CD14-positive monocyte (primary cell): ENCODE measurements around the gene HCAR3. TPM values are rescaled to one million over a fixed set of nuclear protein-coding genes. Genes with fewer than 3 reads are reported as not detected.

ENCODE experiments used
- DNase-seq, 3 donors: peaks; one replicate each; pipeline ENCODE4 v3.0.0-alpha.2; 2011 to 2022
- H2AFZ ChIP-seq: 2 replicates; pipeline ENCODE4 v1.6.0; 2012; ENCODE audit warnings: mild to moderate bottlenecking, low read depth, low read length, inconsistent platforms; ENCODE audit not compliant: insufficient read depth, poor library complexity, severe bottlenecking
- H3K27ac ChIP-seq, 2 donors: 1 replicate in 1 of 2; 2 replicates in 1 of 2; pipeline ENCODE4 v1.5.1; 2012 to 2013; ENCODE audit warnings: low read length in 2 of 2, control low read depth in 1 of 2, inconsistent platforms in 1 of 2, low read depth in 1 of 2, mild to moderate bottlenecking in 1 of 2
- H3K27me3 ChIP-seq, 2 donors: one replicate each; pipeline versions ENCODE4 v1.6.0 to v1.6.1; 2011 to 2013; ENCODE audit warnings: low read length in 2 of 2; ENCODE audit not compliant: control insufficient read depth in 2 of 2, insufficient read depth in 2 of 2
- H3K36me3 ChIP-seq, 2 donors: replicated peaks in 1 of 2; 1 replicate in 1 of 2; 2 replicates in 1 of 2; pipeline versions ENCODE4 v1.5.1 to v1.6.1; 2012 to 2013; ENCODE audit warnings: low read length in 2 of 2, control low read depth in 1 of 2, inconsistent platforms in 1 of 2, mild to moderate bottlenecking in 1 of 2; ENCODE audit not compliant: insufficient read depth in 2 of 2, control insufficient read depth in 1 of 2
- H3K4me1 ChIP-seq, 2 donors: 1 replicate in 1 of 2; 2 replicates in 1 of 2; pipeline versions ENCODE4 v1.5.1 to v1.6.1; 2012 to 2013; ENCODE audit warnings: low read length in 2 of 2, control low read depth in 1 of 2, inconsistent platforms in 1 of 2, mild to moderate bottlenecking in 1 of 2, moderate library complexity in 1 of 2; ENCODE audit not compliant: insufficient read depth in 2 of 2, control insufficient read depth in 1 of 2
- H3K4me2 ChIP-seq: replicated peaks from 2 replicates; pipeline ENCODE3; 2012; ENCODE audit warnings: low read length, moderate library complexity, mild to moderate bottlenecking; ENCODE audit not compliant: poor library complexity, severe bottlenecking; ENCODE audit errors: extremely low read depth
- H3K4me3 ChIP-seq, 3 experiments: fragments of 200-600 bp in 1 of 3; sonication (generic) in 1 of 3; replicated peaks in 1 of 3; 1 replicate in 2 of 3; 2 replicates in 1 of 3; pipeline ENCODE4 v1.5.1; 2011 to 2013; ENCODE audit warnings: low read length in 3 of 3, mild to moderate bottlenecking in 3 of 3, control low read depth in 2 of 3, low read depth in 2 of 3, inconsistent platforms in 1 of 3, moderate library complexity in 1 of 3
- H3K79me2 ChIP-seq: 2 replicates; pipeline ENCODE4 v1.6.0; 2012; ENCODE audit warnings: mild to moderate bottlenecking, control low read depth, inconsistent platforms, low read length, moderate library complexity; ENCODE audit not compliant: insufficient read depth
- H3K9ac ChIP-seq: 2 replicates; pipeline ENCODE4 v1.6.0; 2017; ENCODE audit warnings: low read length, mild to moderate bottlenecking; ENCODE audit not compliant: insufficient read depth, poor library complexity, severe bottlenecking
- H3K9me3 ChIP-seq, 2 donors: replicated peaks in 1 of 2; 1 replicate in 1 of 2; 2 replicates in 1 of 2; pipeline versions ENCODE4 v1.5.1 to v1.6.1; 2012 to 2013; ENCODE audit warnings: low read length in 2 of 2, control low read depth in 1 of 2; ENCODE audit not compliant: control insufficient read depth in 1 of 2, insufficient read depth in 1 of 2
- H4K20me1 ChIP-seq: 2 replicates; pipeline ENCODE4 v1.6.0; 2012; ENCODE audit warnings: mild to moderate bottlenecking, low read length, control low read depth, moderate library complexity; ENCODE audit not compliant: insufficient read depth
- H3K27ac Mint-ChIP-seq, 7 donors: one replicate each; pipeline ENCODE4 v1.8.0; 2020; ENCODE audit warnings: mild to moderate bottlenecking in 7 of 7, mixed read lengths in 7 of 7, moderate library complexity in 6 of 7, inconsistent platforms in 2 of 7
- H3K27me3 Mint-ChIP-seq, 3 donors: one replicate each; pipeline ENCODE4 v1.8.0; 2021 to 2022; ENCODE audit warnings: low read depth in 3 of 3, mild to moderate bottlenecking in 3 of 3, mixed read lengths in 3 of 3, moderate library complexity in 3 of 3, inconsistent platforms in 1 of 3
- H3K36me3 Mint-ChIP-seq, 2 donors: one replicate each; pipeline ENCODE4 v1.8.0; 2020; ENCODE audit warnings: mixed read lengths in 2 of 2, inconsistent platforms in 1 of 2, mild to moderate bottlenecking in 1 of 2
- H3K4me1 Mint-ChIP-seq: one replicate; pipeline ENCODE4 v1.8.0; 2020; ENCODE audit warnings: mild to moderate bottlenecking, mixed read lengths
- H3K4me3 Mint-ChIP-seq, 2 donors: one replicate each; pipeline ENCODE4 v1.8.0; 2020; ENCODE audit warnings: mild to moderate bottlenecking in 2 of 2, mixed read lengths in 2 of 2, moderate library complexity in 1 of 2
- H3K9me3 Mint-ChIP-seq, 7 donors: one replicate each; pipeline ENCODE4 v1.8.0; 2020 to 2022; ENCODE audit warnings: mixed read lengths in 7 of 7, mild to moderate bottlenecking in 6 of 7, moderate library complexity in 6 of 7, inconsistent platforms in 2 of 7
- WGBS: methylation state at CpG from one replicate; pipeline ENCODE4 v1.1.5; 2013; ENCODE audit warnings: missing lambda C conversion rate; ENCODE audit not compliant: insufficient coverage; 5-methylcytosine and 5-hydroxymethylcytosine counted together
- intact Hi-C, 2 donors: fragments of 100-400 bp; cut with micrococcal nuclease; formaldehyde crosslinking; loops; one replicate each; pipeline versions ENCODE4 v1.15.0 to v1.15.1; 2023
- polyA plus RNA-seq, 3 donors: library from polyadenylated mRNA; depleted of rRNA in 1 of 3; unstranded in 2 of 3; stranded (reverse) in 1 of 3; fragments of 300-500 nt in 2 of 3; fragments of >200 nt in 1 of 3; fragmentation: Illumina TruSeq in 2 of 3; gene quantifications; 1 replicate in 2 of 3; 2 replicates in 1 of 3; pipeline ENCODE4 v1.2.3, GENCODE V29; 2012 to 2021
- small RNA-seq: library from RNA; depleted of rRNA; stranded (forward); fragments of <200 nt; gene quantifications from one replicate; pipeline ENCODE3, GENCODE V24; 2012; ENCODE audit warnings: low read depth; ENCODE audit not compliant: insufficient read length
- TF ChIP-seq, protein P1 (sequence below): fragments of 200-600 bp; IDR thresholded peaks from one replicate; pipeline ENCODE4 v1.8.0; 2022; ENCODE audit warnings: antibody characterized with exemption, mild to moderate bottlenecking

Gene HCAR3
- polyA plus RNA-seq, 3 donors, result 14.4 to 65.3 (median 23.7) TPM

- Histone ChIP-seq H3K4me1 (no peaks in the 10 kb centered on the region), H3K9ac (no peak overlapping the region), H3K4me3 (no peak overlapping the region), H3K79me2 (no peaks in the 10 kb centered on the region), H3K27me3 (no peaks in the 10 kb centered on the region), H2AFZ (no peak overlapping the region), H3K9me3 (no peaks in the 10 kb centered on the region), H4K20me1 (no peaks in the 10 kb centered on the region), H3K27ac (no peak overlapping the region), H3K36me3 (no peaks in the 10 kb centered on the region), H3K4me2 (no peak overlapping the region)
- Mint-ChIP-seq H3K4me3 (peak overlapping the region in 1 of 2 donors; percentile 4), H3K4me1 (peaks cover 3% of the 10 kb centered on the region), H3K27ac (no peak overlapping the region), H3K9me3 (peaks cover 0 to 3% (median 0%) of the 10 kb centered on the region in 7 donors), H3K27me3 (peaks cover 2 to 8% (median 4%) of the 10 kb centered on the region in 3 donors), H3K36me3 (no peaks in the 10 kb centered on the region)
- intact Hi-C loops, result no loop called here
- TF ChIP-seq, protein P1, sequence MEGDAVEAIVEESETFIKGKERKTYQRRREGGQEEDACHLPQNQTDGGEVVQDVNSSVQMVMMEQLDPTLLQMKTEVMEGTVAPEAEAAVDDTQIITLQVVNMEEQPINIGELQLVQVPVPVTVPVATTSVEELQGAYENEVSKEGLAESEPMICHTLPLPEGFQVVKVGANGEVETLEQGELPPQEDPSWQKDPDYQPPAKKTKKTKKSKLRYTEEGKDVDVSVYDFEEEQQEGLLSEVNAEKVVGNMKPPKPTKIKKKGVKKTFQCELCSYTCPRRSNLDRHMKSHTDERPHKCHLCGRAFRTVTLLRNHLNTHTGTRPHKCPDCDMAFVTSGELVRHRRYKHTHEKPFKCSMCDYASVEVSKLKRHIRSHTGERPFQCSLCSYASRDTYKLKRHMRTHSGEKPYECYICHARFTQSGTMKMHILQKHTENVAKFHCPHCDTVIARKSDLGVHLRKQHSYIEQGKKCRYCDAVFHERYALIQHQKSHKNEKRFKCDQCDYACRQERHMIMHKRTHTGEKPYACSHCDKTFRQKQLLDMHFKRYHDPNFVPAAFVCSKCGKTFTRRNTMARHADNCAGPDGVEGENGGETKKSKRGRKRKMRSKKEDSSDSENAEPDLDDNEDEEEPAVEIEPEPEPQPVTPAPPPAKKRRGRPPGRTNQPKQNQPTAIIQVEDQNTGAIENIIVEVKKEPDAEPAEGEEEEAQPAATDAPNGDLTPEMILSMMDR, result no peak
- no peak for DNase-seq
- no CpG with 5 or more reads among the region's 8 CpGs for WGBS
These were observed 51.3 kb downstream of the HCAR3 start for GRCh38 chr12:122665349-122665748.

Small RNA genes lying within 50 kb of the gene (small RNA-seq; reads per million reads assigned to genes)
- gene AC026333.2, result not detected

Other genes starting within 250 kb of the HCAR3 start
- 10 to 100 TPM in 1 of 3 donors, 1 to 10 TPM in 2; 2.5 to 25.4 (median 5.4) TPM for gene ZCCHC8, start 215.9 kb downstream of the HCAR3 start, polyA plus RNA-seq
- 10 to 100 TPM in 2 of 3 donors, 1 to 10 TPM in 1; 7.6 to 63.5 (median 15.8) TPM for gene RSRC2, start 189.9 kb downstream of the HCAR3 start, polyA plus RNA-seq
- gene KNTC1, start 189.6 kb downstream of the HCAR3 start, polyA plus RNA-seq, result 10 to 100 TPM in 1 of 3 donors, under 1 TPM in 2; 0.65 to 10.3 (median 0.81) TPM
- 10 to 100 TPM in 2 of 3 donors, 1 to 10 TPM in 1; 8.1 to 31.2 (median 13.0) TPM for gene HCAR2, start 13.5 kb downstream of the HCAR3 start, polyA plus RNA-seq
- not detected for gene HCAR1, start 14.0 kb upstream of the HCAR3 start, polyA plus RNA-seq
- gene DENR, start 36.0 kb upstream of the HCAR3 start, polyA plus RNA-seq, result 10 to 100 TPM; 11.2 to 34.1 (median 32.5) TPM
- under 1 TPM; 0.09 to 0.13 (median 0.11) TPM for gene CCDC62, start 57.8 kb upstream of the HCAR3 start, polyA plus RNA-seq
- under 1 TPM in 2 of 3 donors, not detected in 1; 0.09 to 0.60 TPM for gene HIP1R, start 118.6 kb upstream of the HCAR3 start, polyA plus RNA-seq
- 10 to 100 TPM; 12.3 to 34.3 (median 16.4) TPM for gene VPS37B, start 179.3 kb upstream of the HCAR3 start, polyA plus RNA-seq
- 1 to 10 TPM in 1 of 3 donors, under 1 TPM in 2; 0.14 to 1.2 (median 0.22) TPM for gene ABCB9, start 249.7 kb upstream of the HCAR3 start, polyA plus RNA-seq